Upper lobe of left lung (tissue), 6 donors: ENCODE data around the gene LRRC53. TPM values are rescaled to one million over a fixed set of nuclear protein-coding genes. Genes with fewer than 3 reads are reported as not detected.

Experiments
- ATAC-seq, 2 donors: fragments of 200-7000 bp; cut with Tn5 transposase; one replicate each; pipeline ENCODE4 v1.9.1; 2022; ENCODE audit warnings: mild to moderate bottlenecking in 2 of 2, moderate library complexity in 2 of 2; ENCODE audit not compliant: low FRiP score in 2 of 2
- DNase-seq, 2 donors: peaks; one replicate each; pipeline ENCODE4 v3.0.0-alpha.2; 2019 to 2020
- H3K27ac ChIP-seq, 4 donors: fragments of 200-600 bp; sonication (generic); one replicate each; pipeline ENCODE4 v1.5.1; 2016 to 2019
- H3K27me3 ChIP-seq, 4 donors: fragments of 200-600 bp; sonication (generic); one replicate each; pipeline ENCODE4 v1.5.1; 2017 to 2019
- H3K36me3 ChIP-seq, 4 donors: fragments of 200-600 bp; sonication (generic); one replicate each; pipeline ENCODE4 v1.5.1; 2016 to 2019
- H3K4me1 ChIP-seq, 4 donors: fragments of 200-600 bp; sonication (generic); one replicate each; pipeline ENCODE4 v1.5.1; 2018 to 2019
- H3K4me3 ChIP-seq, 4 donors: fragments of 200-600 bp; sonication (generic); one replicate each; pipeline ENCODE4 v1.5.1; 2017 to 2019; ENCODE audit warnings: mild to moderate bottlenecking in 2 of 4, moderate library complexity in 1 of 4
- H3K9me3 ChIP-seq, 4 donors: fragments of 200-600 bp; sonication (generic); one replicate each; pipeline ENCODE4 v1.5.1; 2018 to 2019
- EP300 ChIP-seq, 4 donors: sonication (generic); formaldehyde crosslinking; IDR thresholded peaks; one replicate each; pipeline ENCODE4 v1.5.1; 2017; ENCODE audit warnings: antibody characterized with exemption in 4 of 4, control low read depth in 2 of 4
- POLR2A ChIP-seq, 4 donors: fragments of 450-650 bp; IDR thresholded peaks; one replicate each; pipeline ENCODE4 v1.5.1; 2016 to 2017; ENCODE audit warnings: antibody characterized with exemption in 4 of 4, mild to moderate bottlenecking in 2 of 4
- POLR2AphosphoS5 ChIP-seq, 2 donors: sonication (generic); formaldehyde crosslinking; IDR thresholded peaks; one replicate each; pipeline ENCODE4 v1.5.1; 2017; ENCODE audit warnings: antibody characterized with exemption in 2 of 2
- WGBS, 2 donors: methylation state at CpG; one replicate each; pipeline ENCODE4 v1.1.5; 2017 to 2018; 5-methylcytosine and 5-hydroxymethylcytosine counted together
- total RNA-seq, 6 donors: library from RNA; depleted of rRNA in 4 of 6; stranded (reverse); fragments of >200 nt in 4 of 6; gene quantifications; one replicate each; pipeline versions ENCODE4 v1.1.0 to v1.2.1, GENCODE V29; 2016 to 2021
- TF ChIP-seq, protein P1 (sequence below), 6 experiments: fragments of 450-650 bp in 4 of 6; fragments of 200-600 bp in 2 of 6; sonication (generic) in 2 of 6; IDR thresholded peaks; one replicate each; pipeline ENCODE4 v1.5.1; 2016 to 2019; ENCODE audit warnings: antibody characterized with exemption in 6 of 6
- donor health status: DM: no; HTN: no; CAD: no; lungs with moderate emphysema.
- donor health status: DM: no; HTN: yes; CAD: no; lungs with severe emphysema.

The LRRC53 gene
- total RNA-seq, 6 donors from 2014 or later: not detected

DNA sequence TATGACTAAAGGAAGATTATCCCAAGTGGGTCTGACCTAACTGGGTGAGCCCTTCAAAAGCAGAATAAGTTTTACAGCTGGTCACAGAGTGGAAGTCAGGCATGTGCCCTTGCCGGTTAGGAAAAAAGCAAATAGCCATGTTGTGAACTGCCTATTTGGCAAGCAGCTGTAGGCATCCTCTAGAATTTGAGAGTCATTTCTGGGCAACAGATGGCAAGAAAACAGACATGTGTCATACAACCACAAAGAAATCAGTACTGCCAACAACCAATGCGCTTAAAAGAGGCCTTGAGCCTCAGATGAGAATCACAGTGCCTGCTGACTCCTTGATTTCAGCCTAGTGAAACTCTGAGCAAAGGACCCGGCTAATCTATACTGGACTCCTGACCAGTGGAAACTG, 26.8 kb downstream of the LRRC53 start:
- no peaks in the 10 kb centered on the region for H3K36me3 ChIP-seq
- DNase-seq: no peak
- H3K4me3 ChIP-seq: no peak overlapping the region
- H3K27ac ChIP-seq: no peak overlapping the region
- no peak for ATAC-seq
- no peaks in the 10 kb centered on the region for H3K4me1 ChIP-seq
- no peaks in the 10 kb centered on the region for H3K27me3 ChIP-seq
- TF ChIP-seq EP300 (IDR thresholded peaks at IDR 0.05) (no peak), POLR2A (IDR thresholded peaks at IDR 0.05) (no peak), POLR2AphosphoS5 (IDR thresholded peaks at IDR 0.05) (no peak)
- TF ChIP-seq, protein P1, sequence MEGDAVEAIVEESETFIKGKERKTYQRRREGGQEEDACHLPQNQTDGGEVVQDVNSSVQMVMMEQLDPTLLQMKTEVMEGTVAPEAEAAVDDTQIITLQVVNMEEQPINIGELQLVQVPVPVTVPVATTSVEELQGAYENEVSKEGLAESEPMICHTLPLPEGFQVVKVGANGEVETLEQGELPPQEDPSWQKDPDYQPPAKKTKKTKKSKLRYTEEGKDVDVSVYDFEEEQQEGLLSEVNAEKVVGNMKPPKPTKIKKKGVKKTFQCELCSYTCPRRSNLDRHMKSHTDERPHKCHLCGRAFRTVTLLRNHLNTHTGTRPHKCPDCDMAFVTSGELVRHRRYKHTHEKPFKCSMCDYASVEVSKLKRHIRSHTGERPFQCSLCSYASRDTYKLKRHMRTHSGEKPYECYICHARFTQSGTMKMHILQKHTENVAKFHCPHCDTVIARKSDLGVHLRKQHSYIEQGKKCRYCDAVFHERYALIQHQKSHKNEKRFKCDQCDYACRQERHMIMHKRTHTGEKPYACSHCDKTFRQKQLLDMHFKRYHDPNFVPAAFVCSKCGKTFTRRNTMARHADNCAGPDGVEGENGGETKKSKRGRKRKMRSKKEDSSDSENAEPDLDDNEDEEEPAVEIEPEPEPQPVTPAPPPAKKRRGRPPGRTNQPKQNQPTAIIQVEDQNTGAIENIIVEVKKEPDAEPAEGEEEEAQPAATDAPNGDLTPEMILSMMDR (IDR thresholded peaks at IDR 0.05): no peak
- 87 to 93% methylated on average over 3 of the region's 3 CpGs for WGBS, 2 donors
- H3K9me3 ChIP-seq: no peaks in the 10 kb centered on the region

DNA sequence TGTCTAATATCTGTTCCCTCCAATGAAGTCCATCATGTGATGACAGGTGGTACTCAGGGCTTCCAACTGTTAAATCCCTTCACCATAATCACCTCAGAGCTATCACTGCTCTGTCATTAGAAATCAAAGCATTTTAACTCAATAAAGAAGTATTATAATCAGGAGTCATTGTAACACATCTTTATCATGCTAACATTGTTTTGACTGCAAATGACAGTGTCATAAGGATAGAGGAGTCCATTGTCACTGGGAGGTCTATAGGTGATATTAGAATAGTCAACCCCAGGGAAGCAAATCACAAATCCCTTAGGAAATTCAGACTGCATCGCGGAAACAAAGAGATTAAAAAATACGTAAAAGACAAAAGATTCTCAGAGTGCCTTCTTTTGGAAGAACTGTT, 30.8 kb downstream of the LRRC53 start:
- WGBS, 2 donors: 75 to 82% methylated on average over 3 of the region's 3 CpGs
- ATAC-seq (no peak), DNase-seq (no peak)
- TF ChIP-seq EP300 (IDR thresholded peaks at IDR 0.05) (no peak), POLR2AphosphoS5 (IDR thresholded peaks at IDR 0.05) (no peak), POLR2A (IDR thresholded peaks at IDR 0.05) (no peak)
- TF ChIP-seq, protein P1 (IDR thresholded peaks at IDR 0.05): no peak
- H3K9me3 ChIP-seq: no peaks in the 10 kb centered on the region
- H3K36me3 ChIP-seq: no peaks in the 10 kb centered on the region
- H3K4me3 ChIP-seq: no peak overlapping the region
- no peaks in the 10 kb centered on the region for H3K27me3 ChIP-seq
- no peak overlapping the region for H3K27ac ChIP-seq
- H3K4me1 ChIP-seq: no peaks in the 10 kb centered on the region

DNA sequence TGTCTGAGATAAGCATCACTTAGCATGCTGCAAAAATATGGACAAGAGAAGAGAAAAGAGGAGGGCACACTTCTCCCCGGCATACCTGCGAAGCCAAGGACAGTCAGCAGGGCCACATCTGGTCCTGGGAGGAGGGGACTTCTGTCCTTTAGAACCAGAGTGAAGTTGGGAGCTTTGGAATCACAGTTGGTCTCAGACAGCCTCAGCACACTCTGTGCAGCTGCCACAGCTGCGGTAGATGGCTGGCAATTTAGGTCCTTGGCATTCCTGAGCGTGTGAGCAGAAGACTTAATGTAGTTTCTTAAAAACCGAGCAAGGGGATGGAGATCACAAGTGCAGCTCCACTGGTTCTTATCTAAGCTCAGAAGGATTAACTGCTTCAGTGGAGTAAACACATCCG, 32.3 kb downstream of the LRRC53 start:
- DNase-seq (no peak), ATAC-seq (no peak)
- H3K4me1 ChIP-seq: no peaks in the 10 kb centered on the region
- H3K9me3 ChIP-seq: no peaks in the 10 kb centered on the region
- no peaks in the 10 kb centered on the region for H3K36me3 ChIP-seq
- H3K27me3 ChIP-seq: no peaks in the 10 kb centered on the region
- H3K27ac ChIP-seq: no peak overlapping the region
- no peak for TF ChIP-seq EP300 (IDR thresholded peaks at IDR 0.05)
- H3K4me3 ChIP-seq: no peak overlapping the region
- 61 to 74% methylated on average over 5 to 6 of the region's 6 CpGs for WGBS, 2 donors

DNA sequence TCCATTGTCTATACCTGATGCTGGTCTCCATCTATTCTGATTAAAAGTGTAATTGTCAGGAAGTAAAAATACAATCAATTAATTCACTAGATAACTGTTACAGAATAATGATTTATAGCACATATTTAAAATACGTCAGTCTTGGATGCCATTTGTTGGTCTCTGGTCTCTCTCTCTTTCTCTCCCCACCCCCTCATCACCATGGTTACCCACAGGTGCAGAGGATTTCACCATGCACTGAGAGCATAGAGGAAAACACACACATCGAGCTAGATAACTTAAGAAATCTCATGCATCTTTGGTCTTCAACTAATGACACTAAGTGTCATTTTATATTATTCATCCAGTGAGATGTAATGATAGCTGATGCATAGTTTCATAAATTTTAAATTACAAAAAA, 33.4 kb downstream of the LRRC53 start:
- H3K4me1 ChIP-seq: no peaks in the 10 kb centered on the region
- H3K27ac ChIP-seq: no peak overlapping the region
- no peaks in the 10 kb centered on the region for H3K36me3 ChIP-seq
- H3K9me3 ChIP-seq: no peaks in the 10 kb centered on the region
- H3K4me3 ChIP-seq: no peak overlapping the region
- ATAC-seq (no peak), DNase-seq (no peak)
- TF ChIP-seq, protein P1 (IDR thresholded peaks at IDR 0.05): no peak
- TF ChIP-seq POLR2AphosphoS5 (IDR thresholded peaks at IDR 0.05): no peak
- no peak for TF ChIP-seq POLR2A (IDR thresholded peaks at IDR 0.05)
- no peak for TF ChIP-seq EP300 (IDR thresholded peaks at IDR 0.05)
- WGBS, 2 donors: 58 to 78% methylated on average over 2 of the region's 2 CpGs
- H3K27me3 ChIP-seq: no peaks in the 10 kb centered on the region

DNA sequence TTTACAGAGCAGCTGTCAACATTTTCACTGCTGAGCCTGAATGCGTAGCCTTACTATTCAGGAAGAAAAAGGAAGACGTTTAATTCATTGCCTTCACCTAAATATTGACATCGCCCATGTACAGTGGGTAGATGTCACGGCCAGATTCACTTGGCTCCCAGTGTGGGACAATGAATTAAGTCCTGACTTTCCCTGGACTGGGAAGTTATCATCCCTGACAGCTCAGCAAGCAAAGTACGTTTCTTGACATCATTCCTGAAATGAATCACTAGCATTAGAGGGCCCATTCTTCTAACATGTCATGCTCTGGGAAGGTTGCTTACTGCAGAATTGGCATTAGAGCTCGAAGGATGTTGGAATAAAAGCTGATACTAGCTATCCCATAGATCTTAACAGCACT, 37.8 kb downstream of the LRRC53 start:
- Histone ChIP-seq H3K27me3 (no peaks in the 10 kb centered on the region), H3K36me3 (no peaks in the 10 kb centered on the region), H3K27ac (no peak overlapping the region), H3K9me3 (no peaks in the 10 kb centered on the region), H3K4me3 (no peak overlapping the region), H3K4me1 (no peaks in the 10 kb centered on the region)
- ATAC-seq: no peak
- TF ChIP-seq EP300 (IDR thresholded peaks at IDR 0.05) (no peak), POLR2AphosphoS5 (IDR thresholded peaks at IDR 0.05) (no peak), POLR2A (IDR thresholded peaks at IDR 0.05) (no peak)
- TF ChIP-seq, protein P1 (IDR thresholded peaks at IDR 0.05): no peak
- 77 to 78% methylated on average over 6 of the region's 6 CpGs for WGBS, 2 donors
- no peak for DNase-seq
